Stimulated activated CD8-positive, alpha-beta memory T cell treated with anti-CD3 and anti-CD28 coated beads, Interleukin-15, amount 100 ng/mL, for 4 hours (primary cell): ENCODE measurements around the gene SRSF4.
"Not testable (repeated sequence)": the region's sequence is repeated elsewhere in the genome, so short reads cannot be mapped to it uniquely, and the experiment has no call there.

Source experiments
- DNase-seq, 2 donors: peaks; one replicate each; pipeline ENCODE4 v3.0.0-alpha.2; 2020; ENCODE audit warnings: low read depth in 2 of 2

The SRSF4 gene

GRCh38 chr1:29124366-29125236 lies 57.1 kb downstream of the SRSF4 start:
- DNase-seq: peak; percentile 8 to 29

- no peak for DNase-seq
These were observed 57.8 kb downstream of the SRSF4 start, which contains the start of gene TMEM200B for GRCh38 chr1:29123887-29124365. TSS of gene TMEM200B (minus strand) at chr1:29123903. CDS start at chr1:29121828, 2,075 bp downstream.

GRCh38 chr1:29123053-29123886 lies 58.4 kb downstream of the SRSF4 start:
- no peak for DNase-seq

GRCh38 chr1:29122682-29123052 lies 59.0 kb downstream of the SRSF4 start:
- no peak for DNase-seq

- DNase-seq: no peak
These were observed 59.6 kb downstream of the SRSF4 start for GRCh38 chr1:29121936-29122681.

GRCh38 chr1:29121516-29121935 lies 60.2 kb downstream of the SRSF4 start:
- no peak for DNase-seq

- peak; percentile 13 to 19 for DNase-seq
These were observed 60.7 kb downstream of the SRSF4 start for GRCh38 chr1:29120947-29121485.

- DNase-seq: no peak
These were observed 61.3 kb downstream of the SRSF4 start for GRCh38 chr1:29120367-29120766.

GRCh38 chr1:29119121-29119929 lies 62.4 kb downstream of the SRSF4 start:
- no peak for DNase-seq

GRCh38 chr1:29117381-29117780 lies 64.3 kb downstream of the SRSF4 start:
- no peak for DNase-seq

- DNase-seq: no peak
These were observed 67.0 kb downstream of the SRSF4 start for GRCh38 chr1:29114654-29115053.

- no peak for DNase-seq
These were observed 68.1 kb downstream of the SRSF4 start for GRCh38 chr1:29113413-29114117.

- no peak for DNase-seq
These were observed 68.8 kb downstream of the SRSF4 start for GRCh38 chr1:29112705-29113412.

- DNase-seq: not testable (repeated sequence)
These were observed 73.7 kb downstream of the SRSF4 start for GRCh38 chr1:29108041-29108440.

- DNase-seq: no peak
These were observed 75.9 kb downstream of the SRSF4 start for GRCh38 chr1:29105822-29106221.

- no peak for DNase-seq
These were observed 81.2 kb downstream of the SRSF4 start for GRCh38 chr1:29100487-29100886.

GRCh38 chr1:29099286-29099685 lies 82.4 kb downstream of the SRSF4 start:
- no peak for DNase-seq
